AG04450 (cell line): ENCODE data around the gene LEKR1. TPM values are rescaled to one million over a fixed set of nuclear protein-coding genes. Genes with fewer than 3 reads are reported as not detected.

Experiments
- CTCF ChIA-PET: fragments of 300-600, 350-600 bp; formaldehyde crosslinking; extraction: SDS; loops from one replicate; lab custom pipeline; 2022; ENCODE audit warnings: antibody characterized with exemption, inconsistent platforms; lab: Charles Lee
- POLR2A ChIA-PET: fragments of 350-600 bp; formaldehyde crosslinking; extraction: SDS; loops from one replicate; lab custom pipeline; 2021; ENCODE audit warnings: antibody characterized with exemption, inconsistent platforms; lab: Yijun Ruan, JAX
- DNase-seq: peaks from one replicate; pipeline ENCODE4 v3.0.0-alpha.2; 2011; ENCODE audit warnings: low read depth, low spot score
- H3K27ac ChIP-seq: one replicate; pipeline ENCODE4 v1.5.1; 2012; ENCODE audit warnings: low read depth, low read length, control low read depth
- H3K27me3 ChIP-seq: one replicate; pipeline ENCODE4 v1.6.0; 2012; ENCODE audit warnings: low read length; ENCODE audit not compliant: control insufficient read depth, insufficient read depth
- H3K4me3 ChIP-seq: 2 replicates; pipeline ENCODE4 v1.5.1; 2011; ENCODE audit warnings: mild to moderate bottlenecking, low read depth, low read length, control low read depth
- H3K9me3 ChIP-seq: 2 replicates; pipeline ENCODE4 v1.5.1; 2012; ENCODE audit warnings: low read length; ENCODE audit not compliant: control insufficient read depth, insufficient read depth
- polyA plus RNA-seq: library from polyadenylated mRNA; depleted of rRNA; stranded (reverse); fragments of >200 nt; gene quantifications from 2 replicates; pipeline ENCODE4 v1.2.3, GENCODE V29; 2011
- TF ChIP-seq, protein P1 (sequence below): IDR thresholded peaks from 2 replicates; pipeline ENCODE4 v1.5.1; 2011; ENCODE audit warnings: low read depth, low read length, control low read depth, inconsistent platforms

LEKR1 gene
- polyA plus RNA-seq, 1 experiment: 0.26 TPM

DNA sequence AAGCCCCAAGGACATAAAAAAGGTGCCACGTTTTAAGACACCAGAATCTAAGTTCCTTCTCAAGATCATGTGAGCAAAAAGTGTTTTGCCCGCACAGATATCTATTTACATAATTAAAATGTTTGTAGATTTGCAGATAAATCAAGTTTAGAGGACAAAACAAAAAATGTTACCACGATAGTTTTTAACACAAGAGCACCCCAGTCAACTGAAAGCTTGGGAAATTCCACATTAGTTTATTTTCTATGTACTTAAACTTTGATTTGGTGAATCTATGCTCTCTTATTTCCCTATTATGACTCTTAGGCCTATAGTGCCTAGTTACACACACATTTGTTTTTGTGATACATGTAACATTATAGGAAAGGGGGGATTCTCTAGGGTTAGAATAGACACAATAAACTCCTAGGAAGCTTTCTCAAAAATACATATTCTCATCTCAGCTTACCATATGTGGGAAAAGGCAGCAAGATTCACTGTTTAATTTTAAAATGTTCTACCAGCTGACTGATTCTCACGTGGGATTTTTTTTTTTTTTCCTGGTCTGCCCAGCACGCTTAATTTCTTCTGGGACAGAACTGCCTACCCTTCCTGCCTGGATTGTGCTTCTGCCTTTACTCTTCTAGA lies 8.4 kb upstream of the LEKR1 start:
- no peaks in the 10 kb centered on the region for H3K27me3 ChIP-seq
- H3K4me3 ChIP-seq: peak overlapping the region; percentile 54
- ChIA-PET POLR2A (interaction anchor here (1.0 to 1.5 kb wide), 5 partner anchors 56 to 271 kb away, joined by 3 to 6 read pairs (median 4); no protein-coding TSS in a partner anchor), CTCF (interaction anchor here (0.7 to 1.0 kb wide), 2 partner anchors 262 to 271 kb away, joined by 4 to 5 read pairs; no protein-coding TSS in a partner anchor)
- TF ChIP-seq, protein P1, sequence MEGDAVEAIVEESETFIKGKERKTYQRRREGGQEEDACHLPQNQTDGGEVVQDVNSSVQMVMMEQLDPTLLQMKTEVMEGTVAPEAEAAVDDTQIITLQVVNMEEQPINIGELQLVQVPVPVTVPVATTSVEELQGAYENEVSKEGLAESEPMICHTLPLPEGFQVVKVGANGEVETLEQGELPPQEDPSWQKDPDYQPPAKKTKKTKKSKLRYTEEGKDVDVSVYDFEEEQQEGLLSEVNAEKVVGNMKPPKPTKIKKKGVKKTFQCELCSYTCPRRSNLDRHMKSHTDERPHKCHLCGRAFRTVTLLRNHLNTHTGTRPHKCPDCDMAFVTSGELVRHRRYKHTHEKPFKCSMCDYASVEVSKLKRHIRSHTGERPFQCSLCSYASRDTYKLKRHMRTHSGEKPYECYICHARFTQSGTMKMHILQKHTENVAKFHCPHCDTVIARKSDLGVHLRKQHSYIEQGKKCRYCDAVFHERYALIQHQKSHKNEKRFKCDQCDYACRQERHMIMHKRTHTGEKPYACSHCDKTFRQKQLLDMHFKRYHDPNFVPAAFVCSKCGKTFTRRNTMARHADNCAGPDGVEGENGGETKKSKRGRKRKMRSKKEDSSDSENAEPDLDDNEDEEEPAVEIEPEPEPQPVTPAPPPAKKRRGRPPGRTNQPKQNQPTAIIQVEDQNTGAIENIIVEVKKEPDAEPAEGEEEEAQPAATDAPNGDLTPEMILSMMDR: no peak
- peak overlapping the region; percentile 84 for H3K27ac ChIP-seq
- peaks cover 3% of the 10 kb centered on the region; the same call in 1 of the 2 replicates for H3K9me3 ChIP-seq
- DNase-seq: no peak

DNA sequence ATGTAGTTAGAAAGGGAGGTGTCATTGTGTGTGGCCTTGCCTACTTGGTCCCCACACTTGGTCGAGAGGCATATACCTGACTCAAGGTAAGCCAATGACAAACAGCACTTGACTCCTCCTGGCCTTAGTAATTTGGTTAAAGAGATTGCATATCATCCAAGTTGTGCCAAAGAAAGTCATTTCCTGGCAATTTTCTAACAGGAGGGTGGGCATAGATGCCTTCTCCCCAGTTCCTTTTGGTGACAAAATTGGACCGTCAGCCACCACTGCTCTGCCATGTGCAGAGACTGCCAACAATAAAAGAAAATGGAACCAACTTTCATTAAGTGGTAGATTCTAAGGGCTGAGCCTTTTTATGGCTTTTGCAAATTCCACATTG lies 7.9 kb upstream of the LEKR1 start:
- TF ChIP-seq, protein P1: no peak

DNA sequence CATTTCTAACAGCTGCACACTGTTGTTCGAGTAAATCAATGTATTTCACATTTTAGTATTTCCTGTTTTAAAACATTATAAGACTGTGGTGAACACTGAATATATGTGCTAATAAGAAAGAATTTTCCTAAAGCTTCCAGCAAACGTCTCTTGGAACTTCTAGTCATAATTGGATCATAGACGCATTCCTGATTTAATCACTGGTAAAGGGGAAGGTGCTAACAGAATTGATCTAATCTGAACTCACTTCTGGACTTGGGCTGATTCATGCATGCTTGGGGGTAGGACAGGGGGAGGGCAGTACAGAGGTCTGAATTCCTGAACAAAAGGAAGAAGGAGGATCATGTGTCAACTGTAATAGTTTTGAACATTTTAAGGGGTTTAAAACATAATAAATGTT lies 7.3 kb upstream of the LEKR1 start:
- DNase-seq: no peak
- POLR2A ChIA-PET: no interaction called here
- Histone ChIP-seq H3K4me3 (no peak overlapping the region), H3K27me3 (no peaks in the 10 kb centered on the region), H3K27ac (no peak overlapping the region), H3K9me3 (peaks cover 4% of the 10 kb centered on the region; the same call in 1 of the 2 replicates)
- TF ChIP-seq, protein P1: no peak
- CTCF ChIA-PET: interaction anchor here (2.7 kb wide), 1 partner anchor 263 kb away, joined by 8 read pairs; no protein-coding TSS in a partner anchor

More for the DNA sequence above, 7.9 kb upstream of the LEKR1 start:
- Histone ChIP-seq H3K27ac (no peak overlapping the region), H3K27me3 (no peaks in the 10 kb centered on the region), H3K9me3 (peaks cover 4% of the 10 kb centered on the region; the same call in 1 of the 2 replicates), H3K4me3 (no peak overlapping the region)
- POLR2A ChIA-PET: interaction anchor here (1.2 to 1.5 kb wide), 3 partner anchors 68 to 265 kb away, joined by 3 to 6 read pairs (median 6); no protein-coding TSS in a partner anchor
- CTCF ChIA-PET: interaction anchor here (0.7 kb wide), 1 partner anchor 262 kb away, joined by 4 read pairs; no protein-coding TSS in a partner anchor
- no peak for DNase-seq

DNA sequence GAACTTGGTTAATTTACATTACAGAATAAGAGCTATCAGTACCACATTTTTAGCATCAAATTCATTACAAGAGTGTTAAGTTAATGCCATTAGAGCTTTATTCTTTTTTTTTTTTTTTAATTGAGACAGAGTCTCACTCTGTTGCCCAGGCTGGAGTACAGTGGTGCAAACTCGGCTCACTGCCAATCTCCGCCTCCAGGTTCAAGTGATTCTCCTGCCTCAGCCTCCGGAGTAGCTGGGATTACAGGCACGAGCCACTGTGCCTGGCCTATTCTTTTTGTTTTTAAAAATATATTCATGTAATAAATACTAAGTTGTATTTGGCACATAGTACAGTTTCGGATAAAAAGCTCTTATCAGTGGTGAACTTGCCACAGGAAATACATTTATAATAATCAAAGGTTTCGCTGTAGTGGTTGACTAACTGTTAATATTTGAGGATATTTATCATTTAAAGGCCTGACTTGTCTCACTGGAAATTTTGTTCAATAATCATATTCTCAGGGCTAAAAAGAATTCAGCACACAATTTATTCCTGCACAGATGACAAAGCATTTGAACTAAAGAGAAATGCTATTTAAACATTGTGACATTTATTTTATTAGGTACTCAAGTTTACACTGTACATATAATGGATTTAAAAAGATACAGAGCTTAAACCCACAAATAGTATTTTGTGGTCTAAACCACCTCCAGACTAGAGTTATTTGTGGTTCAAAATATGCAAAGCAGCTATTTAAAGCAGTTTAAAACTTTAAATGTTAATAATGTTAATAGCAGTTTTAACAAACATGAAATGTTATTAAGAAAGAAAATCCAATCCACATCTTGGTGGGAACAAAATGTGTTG lies 6.1 kb upstream of the LEKR1 start:
- Histone ChIP-seq H3K4me3 (no peak overlapping the region), H3K27me3 (no peaks in the 10 kb centered on the region), H3K27ac (no peak overlapping the region), H3K9me3 (peaks cover 4% of the 10 kb centered on the region; the same call in 1 of the 2 replicates)
- TF ChIP-seq, protein P1: no peak
- CTCF ChIA-PET: interaction anchor here (0.7 to 2.7 kb wide), 4 partner anchors 262 to 1014 kb away, joined by 3 to 8 read pairs (median 4); no protein-coding TSS in a partner anchor
- POLR2A ChIA-PET: no interaction called here
- no peak for DNase-seq
